HEK293T (cell line): ENCODE data around the gene METTL23.

Experiments used
- CTCF ChIA-PET: fragments of 350-600 bp; formaldehyde crosslinking; extraction: SDS; loops from one replicate; lab custom pipeline; 2021; ENCODE audit warnings: antibody characterized with exemption, inconsistent platforms; lab: Yijun Ruan, JAX
- POLR2A ChIA-PET: fragments of 350-600 bp; formaldehyde crosslinking; extraction: SDS; loops from one replicate; lab custom pipeline; 2020; ENCODE audit warnings: antibody characterized with exemption, inconsistent platforms; lab: Yijun Ruan, JAX
- DNase-seq: peaks from one replicate; pipeline ENCODE4 v3.0.0; 2012; ENCODE audit warnings: mixed read lengths; ENCODE audit errors: extremely low spot score
- ARNT ChIP-seq: fragments of 450-650 bp; IDR thresholded peaks from 2 replicates; pipeline ENCODE4 v1.6.1; 2017; ENCODE audit warnings: mild to moderate bottlenecking
- BHLHE40 ChIP-seq: fragments of 450-650 bp; IDR thresholded peaks from 2 replicates; pipeline ENCODE4 v1.6.1; 2016; ENCODE audit warnings: mild to moderate bottlenecking, moderate library complexity, borderline replicate concordance
- CTBP1 ChIP-seq: fragments of 450-650 bp; IDR thresholded peaks from 2 replicates; pipeline ENCODE4 v1.6.1; 2016; ENCODE audit warnings: borderline replicate concordance
- ELF4 ChIP-seq: fragments of 450-650 bp; IDR thresholded peaks from 2 replicates; pipeline ENCODE4 v1.6.1; 2017; ENCODE audit warnings: antibody characterized with exemption
- FOXA1 ChIP-seq: fragments of 450-650 bp; IDR thresholded peaks from 2 replicates; pipeline ENCODE4 v1.6.1; 2016; ENCODE audit warnings: mild to moderate bottlenecking
- FOXK2 ChIP-seq: fragments of 450-650 bp; IDR thresholded peaks from 2 replicates; pipeline ENCODE4 v1.6.1; 2016; ENCODE audit warnings: mild to moderate bottlenecking
- FOXM1 ChIP-seq: fragments of 450-650 bp; IDR thresholded peaks from 2 replicates; pipeline ENCODE4 v1.6.1; 2017; ENCODE audit warnings: mild to moderate bottlenecking, borderline replicate concordance
- HDGF ChIP-seq: fragments of 450-650 bp; IDR thresholded peaks from 2 replicates; pipeline ENCODE4 v1.6.1; 2017; ENCODE audit warnings: antibody characterized with exemption, borderline replicate concordance
- L3MBTL2 ChIP-seq: fragments of 450-650 bp; conservative IDR thresholded peaks from 2 replicates; pipeline ENCODE4 v1.6.1; 2016; ENCODE audit warnings: mild to moderate bottlenecking
- LEF1 ChIP-seq: fragments of 450-650 bp; IDR thresholded peaks from 2 replicates; pipeline ENCODE4 v1.6.1; 2017; ENCODE audit warnings: mild to moderate bottlenecking, borderline replicate concordance
- NFRKB ChIP-seq: fragments of 450-650 bp; IDR thresholded peaks from 2 replicates; pipeline ENCODE4 v1.6.1; 2016; ENCODE audit warnings: mild to moderate bottlenecking, moderate library complexity
- SP1 ChIP-seq: fragments of 450-650 bp; IDR thresholded peaks from 2 replicates; pipeline ENCODE4 v1.6.1; 2017
- SUZ12 ChIP-seq: fragments of 450-650 bp; IDR thresholded peaks from 2 replicates; pipeline ENCODE4 v1.6.1; 2016; ENCODE audit warnings: mild to moderate bottlenecking
- TARDBP ChIP-seq: fragments of 450-650 bp; IDR thresholded peaks from 2 replicates; pipeline ENCODE4 v1.6.1; 2016
- ZNF384 ChIP-seq: fragments of 450-650 bp; IDR thresholded peaks from 2 replicates; pipeline ENCODE4 v1.6.1; 2016
- TF ChIP-seq, protein P1 (sequence below): fragments of 450-650 bp; IDR thresholded peaks from 2 replicates; pipeline ENCODE4 v1.6.1; 2016

METTL23 gene

DNA sequence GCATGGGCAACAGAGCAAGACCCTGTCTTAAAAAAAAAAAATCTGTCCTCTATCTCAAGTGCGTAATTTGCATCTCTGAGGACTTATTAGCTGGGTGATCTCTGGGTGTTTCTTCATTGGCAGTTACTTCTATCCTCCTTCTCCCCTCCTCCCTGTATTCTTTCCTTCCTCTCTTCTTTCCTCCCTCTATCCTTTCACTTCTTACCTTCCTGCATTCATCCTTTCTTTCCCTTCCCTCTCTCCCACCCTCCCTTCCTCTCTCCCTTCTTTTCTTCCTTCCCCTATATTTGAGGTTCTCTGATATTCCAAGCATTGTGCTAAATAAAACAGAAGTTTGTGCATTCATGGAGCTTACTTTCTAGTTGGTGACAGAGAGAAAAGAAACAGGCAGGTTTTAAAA, 22.0 kb downstream of the METTL23 start:
- ChIA-PET CTCF (interaction anchor here (0.5 kb wide), 1 partner anchor 23 kb away, joined by 3 read pairs; no protein-coding TSS in a partner anchor), POLR2A (interaction anchor here (1.0 to 2.5 kb wide), 2 partner anchors 11 to 12 kb away, joined by 3 to 8 read pairs; partner anchors contain the start of gene MFSD11)
- no peak for TF ChIP-seq SP1
- no peak for TF ChIP-seq L3MBTL2
- no peak for TF ChIP-seq BHLHE40
- no peak for TF ChIP-seq HDGF
- no peak for TF ChIP-seq FOXA1
- no peak for TF ChIP-seq TARDBP
- TF ChIP-seq ARNT, result no peak
- no peak for TF ChIP-seq ELF4
- TF ChIP-seq NFRKB, result no peak
- TF ChIP-seq, protein P1, sequence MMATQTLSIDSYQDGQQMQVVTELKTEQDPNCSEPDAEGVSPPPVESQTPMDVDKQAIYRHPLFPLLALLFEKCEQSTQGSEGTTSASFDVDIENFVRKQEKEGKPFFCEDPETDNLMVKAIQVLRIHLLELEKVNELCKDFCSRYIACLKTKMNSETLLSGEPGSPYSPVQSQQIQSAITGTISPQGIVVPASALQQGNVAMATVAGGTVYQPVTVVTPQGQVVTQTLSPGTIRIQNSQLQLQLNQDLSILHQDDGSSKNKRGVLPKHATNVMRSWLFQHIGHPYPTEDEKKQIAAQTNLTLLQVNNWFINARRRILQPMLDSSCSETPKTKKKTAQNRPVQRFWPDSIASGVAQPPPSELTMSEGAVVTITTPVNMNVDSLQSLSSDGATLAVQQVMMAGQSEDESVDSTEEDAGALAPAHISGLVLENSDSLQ, result no peak
- no peak for TF ChIP-seq FOXK2
- TF ChIP-seq ZNF384, result no peak
- TF ChIP-seq LEF1, result no peak
- DNase-seq, result no peak

DNA sequence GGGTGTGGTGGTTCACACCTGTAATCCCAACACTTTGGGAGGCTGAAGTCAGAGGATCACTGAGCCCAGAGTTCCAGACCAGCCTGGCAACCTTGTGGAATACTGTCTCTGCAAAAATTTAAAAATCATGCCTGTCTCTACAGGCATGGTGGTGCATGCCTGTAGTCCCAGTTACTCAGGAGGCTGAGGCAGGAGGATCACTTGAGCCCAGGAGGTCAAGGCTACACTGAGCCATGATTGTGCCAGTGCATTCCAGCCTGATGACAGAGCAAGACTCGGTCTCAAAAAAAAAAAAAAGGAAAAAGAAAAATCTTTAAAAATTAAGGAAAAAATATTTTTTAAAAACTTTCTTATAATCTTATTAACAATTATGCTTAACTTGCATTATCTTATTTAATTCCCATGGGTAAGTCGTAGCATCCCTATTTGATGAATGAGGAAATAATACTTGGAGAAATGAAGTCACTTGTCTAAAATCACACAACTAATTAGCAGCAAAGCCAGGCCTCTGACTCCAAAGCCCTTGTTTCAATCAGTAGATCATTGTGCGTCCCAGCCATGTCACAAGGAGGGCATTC, 24.9 kb downstream of the METTL23 start:
- ChIA-PET POLR2A (interaction anchor here (0.7 kb wide), 1 partner anchor 339 kb away, joined by 3 read pairs; no protein-coding TSS in a partner anchor), CTCF (no interaction called here)
- TF ChIP-seq FOXK2, result no peak
- TF ChIP-seq SP1, result no peak
- TF ChIP-seq L3MBTL2, result no peak
- DNase-seq, result no peak

DNA sequence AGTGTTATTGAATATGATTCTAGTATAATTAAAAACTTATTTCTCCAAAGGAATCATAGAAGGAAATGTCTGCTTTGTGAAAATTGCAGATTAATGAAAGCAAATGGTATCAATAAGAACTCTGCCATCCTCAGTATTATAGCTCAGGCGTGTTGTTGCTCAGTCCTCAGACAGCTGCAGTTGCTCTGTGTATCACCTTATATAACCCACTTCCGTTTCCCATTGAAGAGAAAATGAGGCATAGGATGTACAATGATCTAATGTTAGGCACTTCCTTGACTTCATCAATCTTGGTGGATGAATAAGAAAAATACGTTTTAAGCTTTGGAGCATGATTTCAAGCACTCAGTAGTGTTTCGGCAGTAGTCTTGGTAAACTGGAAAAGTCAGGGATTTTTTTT, 25.4 kb downstream of the METTL23 start:
- TF ChIP-seq SUZ12, result no peak
- no peak for TF ChIP-seq L3MBTL2
- no peak for TF ChIP-seq FOXM1
- TF ChIP-seq ZNF384, result no peak
- no peak for TF ChIP-seq FOXK2
- no peak for TF ChIP-seq SP1
- TF ChIP-seq, protein P1, result no peak
- TF ChIP-seq ELF4, result no peak
- no peak for DNase-seq
- POLR2A ChIA-PET, result interaction anchor here (0.7 kb wide), 1 partner anchor 338 kb away, joined by 3 read pairs; no protein-coding TSS in a partner anchor
- CTCF ChIA-PET, result no interaction called here

DNA sequence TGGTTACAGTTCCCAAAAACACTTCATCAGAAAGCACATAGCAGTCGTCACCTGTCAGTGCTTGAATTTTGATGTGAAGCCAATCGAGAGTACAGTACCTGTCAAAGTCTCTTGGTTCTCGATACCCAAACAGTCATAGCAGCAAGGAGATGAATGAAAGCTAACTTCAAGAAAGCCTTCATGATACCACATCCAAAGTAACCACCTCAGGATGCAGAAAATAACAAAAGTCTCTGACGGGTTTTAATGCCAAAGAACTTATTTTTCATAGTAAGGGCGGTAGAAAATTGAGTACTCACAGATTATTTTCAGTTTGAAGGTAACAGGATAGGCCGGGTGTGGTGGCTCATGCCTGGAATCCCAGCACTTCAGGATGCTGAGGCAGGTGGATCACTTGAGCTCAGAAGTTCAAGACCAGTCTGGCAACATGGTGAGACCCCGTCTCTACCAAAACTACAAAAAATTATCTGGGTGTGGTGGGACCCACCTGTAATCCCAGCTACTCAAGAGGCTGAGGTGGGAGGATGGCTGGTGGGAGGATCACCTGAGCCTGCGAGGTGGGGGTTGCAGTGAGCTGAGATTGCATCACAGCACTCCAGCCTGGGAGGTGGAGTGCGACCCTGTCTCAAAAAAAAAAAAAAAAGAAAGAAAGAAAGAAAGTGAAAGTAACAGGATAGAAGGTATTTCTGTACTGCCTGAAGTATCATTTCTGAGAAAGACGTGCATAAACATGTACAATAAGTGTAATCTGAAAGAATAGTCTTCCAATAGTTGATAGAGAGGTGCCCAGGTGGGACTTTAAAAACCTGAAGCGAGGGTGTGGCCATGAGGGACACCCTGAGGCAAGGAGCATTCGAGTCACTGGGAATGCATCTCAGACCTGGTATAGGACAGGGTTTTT, 26.7 kb downstream of the METTL23 start:
- TF ChIP-seq CTBP1 (no peak), BHLHE40 (no peak), HDGF (no peak), SUZ12 (no peak), FOXA1 (no peak), FOXK2 (no peak)
- ChIA-PET POLR2A (no interaction called here), CTCF (no interaction called here)
- no peak for DNase-seq

DNA sequence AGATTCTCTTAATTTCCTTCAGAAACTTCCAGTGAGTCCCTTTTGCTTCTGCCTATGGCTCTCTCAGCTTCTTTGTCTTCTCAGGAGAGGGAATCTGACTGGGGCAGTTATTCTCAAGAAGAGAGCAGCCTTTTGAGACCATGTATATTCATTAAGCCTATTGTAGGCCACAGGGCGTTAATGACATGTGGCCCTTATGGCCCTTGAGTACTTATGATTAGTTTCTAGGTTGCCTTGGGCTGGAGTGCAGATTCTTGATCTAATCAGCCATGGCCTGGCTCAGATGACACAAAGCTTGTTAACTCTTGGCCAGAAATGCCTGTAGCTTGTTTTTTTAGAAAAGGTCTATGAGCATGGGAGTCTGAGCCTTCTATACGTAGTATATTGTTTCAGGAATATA, 28.6 kb downstream of the METTL23 start:
- CTCF ChIA-PET, result interaction anchor here (0.6 kb wide), 1 partner anchor 27 kb away, joined by 3 read pairs; no protein-coding TSS in a partner anchor
- TF ChIP-seq NFRKB (no peak), FOXA1 (no peak), FOXM1 (no peak)
- POLR2A ChIA-PET, result interaction anchor here (2.0 kb wide), 1 partner anchor 18 kb away, joined by 8 read pairs; the partner anchor contains the start of genes MFSD11 and SRSF2
- no peak for DNase-seq

DNA sequence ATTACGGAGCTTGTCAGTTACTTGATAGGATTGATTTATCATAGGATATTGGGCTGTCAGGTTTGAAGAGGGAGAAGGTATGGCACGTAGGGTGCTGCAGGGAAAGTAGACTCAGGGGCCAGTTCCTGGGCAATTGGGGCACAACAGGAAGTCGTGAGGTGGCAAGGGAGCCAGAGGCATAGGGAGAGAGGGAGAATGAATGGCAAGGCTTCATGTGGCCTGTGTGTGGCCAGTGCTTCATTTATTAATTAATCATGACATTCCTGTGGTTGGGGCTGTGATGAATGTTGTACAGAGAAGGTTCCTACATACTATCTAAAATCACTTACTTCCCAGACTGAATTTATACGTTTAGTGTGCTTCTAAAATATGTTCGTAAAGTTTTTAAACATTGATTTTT, 30.6 kb downstream of the METTL23 start:
- ChIA-PET POLR2A (no interaction called here), CTCF (no interaction called here)
- no peak for DNase-seq
- TF ChIP-seq ZNF384 (no peak), FOXA1 (no peak), NFRKB (no peak), HDGF (no peak), SUZ12 (no peak), L3MBTL2 (no peak), ARNT (no peak), BHLHE40 (no peak), TARDBP (no peak), ELF4 (no peak), CTBP1 (no peak), FOXK2 (no peak)
- TF ChIP-seq, protein P1, result no peak
